ENCODE data around the gene HRH4. TPM values are rescaled to one million over a fixed set of nuclear protein-coding genes. Genes with fewer than 3 reads are reported as not detected.

The HRH4 gene
- total and polyA plus RNA-seq, 2 donors, result 0.05 to 0.24 TPM

DNA sequence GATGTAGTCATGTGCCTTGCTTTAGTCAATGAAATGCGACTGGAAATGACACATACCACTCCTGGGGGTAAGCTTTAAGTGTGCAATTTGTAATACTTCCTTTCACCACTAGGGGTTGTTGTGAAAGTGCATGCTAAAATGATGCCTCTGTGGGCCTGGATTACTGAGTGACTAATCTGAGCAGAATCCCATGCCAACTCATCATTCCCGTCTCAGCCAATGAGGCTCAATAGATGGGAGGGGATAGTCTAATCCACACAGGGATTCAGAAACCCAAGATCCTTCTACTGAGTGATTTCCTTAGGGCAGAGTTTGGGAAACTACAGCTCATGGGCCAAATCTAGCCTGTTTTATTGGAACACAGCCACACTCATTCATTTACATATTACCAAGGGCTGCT is 54.0 kb downstream of the HRH4 start:
- Histone ChIP-seq H3K4me3 (ENCODE audit: low read length in 2 of 2) (no peak overlapping the region), H3K27ac (ENCODE audit: low read depth in 1 of 2, low read length in 1 of 2) (no peak overlapping the region), H3K9me3 (ENCODE audit: control insufficient read depth in 2 of 2, insufficient read depth in 1 of 2, low read length in 1 of 2) (no peaks in the 10 kb centered on the region), H3K36me3 (ENCODE audit: control insufficient read depth in 2 of 2, insufficient read depth in 2 of 2, low read length in 1 of 2) (no peaks in the 10 kb centered on the region), H3K27me3 (ENCODE audit: control insufficient read depth in 2 of 2, insufficient read depth in 1 of 2, low read length in 1 of 2) (no peaks in the 10 kb centered on the region), H3K4me1 (ENCODE audit: control insufficient read depth in 2 of 2, insufficient read depth in 2 of 2, low read length in 2 of 2) (no peaks in the 10 kb centered on the region)
- WGBS, result 92% methylated on average over 2 of the region's 2 CpGs
- peak in 3 of 9 donors; percentile 15 to 46 (median 37) for DNase-seq (ENCODE audit: low read depth in 6 of 9, low spot score in 9 of 9)

DNA sequence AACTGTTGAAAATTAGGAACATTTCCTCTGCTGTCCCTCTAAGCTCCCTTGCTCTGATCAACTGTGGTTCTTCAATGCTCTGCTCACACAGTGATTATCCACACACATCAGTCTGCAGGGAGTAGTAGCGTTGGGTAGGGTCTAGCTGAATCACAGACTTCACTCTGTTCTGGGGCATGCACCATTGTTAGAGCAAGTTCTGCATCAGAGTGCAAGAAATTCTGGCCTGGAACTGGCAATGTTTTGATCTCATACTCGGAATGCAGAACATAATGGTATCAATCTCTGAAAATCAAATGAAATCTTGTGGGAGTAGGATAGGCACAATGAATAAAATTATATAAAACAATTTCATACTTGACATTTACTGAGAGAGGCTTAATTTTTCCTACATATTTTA is 55.3 kb downstream of the HRH4 start:
- H3K27me3 ChIP-seq (ENCODE audit: control insufficient read depth in 2 of 2, insufficient read depth in 1 of 2, low read length in 1 of 2), result no peaks in the 10 kb centered on the region
- H3K4me1 ChIP-seq (ENCODE audit: control insufficient read depth in 2 of 2, insufficient read depth in 2 of 2, low read length in 2 of 2), result no peaks in the 10 kb centered on the region
- no peak overlapping the region for H3K4me3 ChIP-seq (ENCODE audit: low read length in 2 of 2)
- WGBS, result 92% methylated on average over 2 of the region's 2 CpGs
- H3K9me3 ChIP-seq (ENCODE audit: control insufficient read depth in 2 of 2, insufficient read depth in 1 of 2, low read length in 1 of 2), result no peaks in the 10 kb centered on the region
- H3K36me3 ChIP-seq (ENCODE audit: control insufficient read depth in 2 of 2, insufficient read depth in 2 of 2, low read length in 1 of 2), result no peaks in the 10 kb centered on the region
- no peak for DNase-seq (ENCODE audit: low read depth in 6 of 9, low spot score in 9 of 9)
- no peak overlapping the region for H3K27ac ChIP-seq (ENCODE audit: low read depth in 1 of 2, low read length in 1 of 2)

GRCh38 chr18:24516261-24516660 is 55.8 kb downstream of the HRH4 start:
- Histone ChIP-seq H3K4me3 (ENCODE audit: low read length in 2 of 2) (no peak overlapping the region), H3K27me3 (ENCODE audit: control insufficient read depth in 2 of 2, insufficient read depth in 1 of 2, low read length in 1 of 2) (no peaks in the 10 kb centered on the region), H3K27ac (ENCODE audit: low read depth in 1 of 2, low read length in 1 of 2) (no peak overlapping the region), H3K36me3 (ENCODE audit: control insufficient read depth in 2 of 2, insufficient read depth in 2 of 2, low read length in 1 of 2) (no peaks in the 10 kb centered on the region), H3K4me1 (ENCODE audit: control insufficient read depth in 2 of 2, insufficient read depth in 2 of 2, low read length in 2 of 2) (no peaks in the 10 kb centered on the region), H3K9me3 (ENCODE audit: control insufficient read depth in 2 of 2, insufficient read depth in 1 of 2, low read length in 1 of 2) (no peaks in the 10 kb centered on the region)
- WGBS, result 92% methylated on average over 3 of the region's 3 CpGs
- no peak for DNase-seq (ENCODE audit: low read depth in 6 of 9, low spot score in 9 of 9)

DNA sequence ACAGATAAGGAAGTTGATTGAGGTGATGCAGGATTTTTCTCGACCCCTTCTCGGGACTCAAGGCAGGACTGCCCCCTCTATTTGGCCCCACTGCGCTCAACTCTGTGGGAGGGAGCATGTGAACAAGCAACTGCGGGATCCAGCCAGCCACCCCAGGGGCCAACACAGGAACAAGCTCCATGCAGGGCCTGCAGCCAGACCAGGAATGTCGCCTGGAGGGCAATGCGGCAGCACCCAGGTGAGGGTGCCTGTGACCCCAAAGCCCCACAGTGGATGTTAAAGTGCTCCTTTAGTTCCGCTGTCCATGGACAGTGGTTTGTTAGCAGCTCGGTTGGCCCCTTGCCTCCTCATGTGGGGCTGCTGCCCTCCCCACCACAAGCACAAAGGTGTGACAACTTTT is 57.1 kb downstream of the HRH4 start:
- 99% methylated on average over 8 of the region's 8 CpGs for WGBS
- no peaks in the 10 kb centered on the region for H3K36me3 ChIP-seq (ENCODE audit: control insufficient read depth in 2 of 2, insufficient read depth in 2 of 2, low read length in 1 of 2)
- no peaks in the 10 kb centered on the region for H3K4me1 ChIP-seq (ENCODE audit: control insufficient read depth in 2 of 2, insufficient read depth in 2 of 2, low read length in 2 of 2)
- no peak for DNase-seq (ENCODE audit: low read depth in 6 of 9, low spot score in 9 of 9)
- no peaks in the 10 kb centered on the region for H3K9me3 ChIP-seq (ENCODE audit: control insufficient read depth in 2 of 2, insufficient read depth in 1 of 2, low read length in 1 of 2)
- no peaks in the 10 kb centered on the region for H3K27me3 ChIP-seq (ENCODE audit: control insufficient read depth in 2 of 2, insufficient read depth in 1 of 2, low read length in 1 of 2)
- H3K27ac ChIP-seq (ENCODE audit: low read depth in 1 of 2, low read length in 1 of 2), result no peak overlapping the region
- H3K4me3 ChIP-seq (ENCODE audit: low read length in 2 of 2), result no peak overlapping the region

DNA sequence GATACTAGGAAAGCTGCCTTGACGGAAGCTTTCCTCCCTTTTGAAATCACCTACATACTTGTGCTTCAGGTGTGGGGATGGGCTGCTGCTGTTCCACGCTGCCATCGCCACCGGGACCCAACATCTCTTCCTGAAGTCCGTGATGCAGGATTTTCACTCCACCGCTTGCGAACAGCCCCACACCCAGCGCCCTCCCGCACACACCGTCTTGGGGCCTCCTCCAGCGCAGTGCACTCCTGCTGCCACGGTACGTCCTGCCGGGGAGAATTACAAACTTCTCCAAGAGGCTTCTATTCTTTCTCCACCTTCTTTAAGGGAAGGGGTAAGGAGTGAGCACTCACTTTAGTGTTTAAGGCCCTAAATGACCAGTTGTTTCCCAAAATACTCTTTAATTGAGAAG is 58.2 kb downstream of the HRH4 start:
- H3K4me3 ChIP-seq (ENCODE audit: low read length in 2 of 2), result no peak overlapping the region

More for the DNA sequence above, 58.2 kb downstream of the HRH4 start:
- Histone ChIP-seq H3K36me3 (ENCODE audit: control insufficient read depth in 2 of 2, insufficient read depth in 2 of 2, low read length in 1 of 2) (no peaks in the 10 kb centered on the region), H3K9me3 (ENCODE audit: control insufficient read depth in 2 of 2, insufficient read depth in 1 of 2, low read length in 1 of 2) (no peaks in the 10 kb centered on the region), H3K27me3 (ENCODE audit: control insufficient read depth in 2 of 2, insufficient read depth in 1 of 2, low read length in 1 of 2) (no peaks in the 10 kb centered on the region), H3K4me1 (ENCODE audit: control insufficient read depth in 2 of 2, insufficient read depth in 2 of 2, low read length in 2 of 2) (no peaks in the 10 kb centered on the region), H3K27ac (ENCODE audit: low read depth in 1 of 2, low read length in 1 of 2) (no peak overlapping the region)
- WGBS, result 95% methylated on average over 14 of the region's 14 CpGs
- DNase-seq (ENCODE audit: low read depth in 6 of 9, low spot score in 9 of 9), result no peak

Other genes starting within 250 kb of the HRH4 start
- 10.7 TPM for gene OSBPL1A, start 62.8 kb upstream of the HRH4 start, total RNA-seq
- gene OSBPL1A, start 62.8 kb upstream of the HRH4 start, polyA plus RNA-seq, result 21.0 TPM
- gene IMPACT, start 34.0 kb upstream of the HRH4 start, total RNA-seq, result 17.1 TPM
- 17.5 TPM for gene IMPACT, start 34.0 kb upstream of the HRH4 start, polyA plus RNA-seq

Data from thymus (tissue), 11 donors.